GM12891 (cell line): ENCODE measurements around the gene HSDL2.
"Not testable (repeated sequence)": the region's sequence is repeated elsewhere in the genome, so short reads cannot be mapped to it uniquely, and the experiment has no call there.

Experiments
- DNase-seq: peaks from one replicate; pipeline ENCODE4 v3.0.0; 2011; ENCODE audit warnings: low spot score; ENCODE audit not compliant: insufficient read length
- FAIRE-seq: peaks from 2 replicates; lab custom pipeline; 2011; peaks lifted over from hg19 to GRCh38; lab: Jason Lieb, UNC
- PAX5 ChIP-seq: IDR thresholded peaks from 2 replicates; pipeline ENCODE4 v1.6.1; 2011; ENCODE audit warnings: low read length, moderate library complexity, mild to moderate bottlenecking; ENCODE audit not compliant: insufficient read depth, severe bottlenecking
- POLR2A ChIP-seq: IDR thresholded peaks from 2 replicates; pipeline ENCODE4 v1.6.1; 2011; ENCODE audit warnings: low read depth, low read length, control low read depth
- POLR2AphosphoS5 ChIP-seq: IDR thresholded peaks from 2 replicates; pipeline ENCODE4 v1.6.1; 2011; ENCODE audit warnings: low read depth, low read length, control low read depth
- POU2F2 ChIP-seq: IDR thresholded peaks from 2 replicates; pipeline ENCODE4 v1.6.1; 2011; ENCODE audit warnings: low read depth, mild to moderate bottlenecking, control low read depth, low read length, moderate library complexity
- SPI1 ChIP-seq: IDR thresholded peaks from 2 replicates; pipeline ENCODE4 v1.6.1; 2011; ENCODE audit warnings: low read depth, low read length, control low read depth
- TAF1 ChIP-seq: IDR thresholded peaks from 2 replicates; pipeline ENCODE4 v1.6.1; 2011; ENCODE audit warnings: low read depth, low read length, control low read depth

The HSDL2 gene

GRCh38 chr9:112378328-112379176 is 1.4 kb upstream of the HSDL2 start:
- no peak for DNase-seq
- no peak for TF ChIP-seq POLR2A
- TF ChIP-seq PAX5 = no peak
- no peak for FAIRE-seq

GRCh38 chr9:112379177-112380101 is 469 bp upstream of the HSDL2 start:
- 0 out of 2 replicates have a peak, but pooled peaks have one; percentile 56 for TF ChIP-seq TAF1
- no peak; the same call in 1 of the 2 replicates for TF ChIP-seq POU2F2
- TF ChIP-seq POLR2AphosphoS5 = peak; percentile 70
- TF ChIP-seq POLR2A = peak; percentile 75
- no peak for TF ChIP-seq SPI1
- TF ChIP-seq PAX5 = no peak
- DNase-seq = peak; percentile 79
- FAIRE-seq = peak; percentile 88

- FAIRE-seq = no peak
- TF ChIP-seq TAF1 (no peak), POLR2A (peak; percentile 37; the same call in 1 of the 2 replicates), SPI1 (no peak)
- no peak for DNase-seq
Observed at GRCh38 chr9:112380825-112381221, 915 bp downstream of the HSDL2 start.

GRCh38 chr9:112382066-112382465 is 2.2 kb downstream of the HSDL2 start:
- no peak for FAIRE-seq
- peak; percentile 38; the same call in 1 of the 2 replicates for TF ChIP-seq SPI1
- TF ChIP-seq POU2F2 = no peak
- no peak for TF ChIP-seq POLR2AphosphoS5
- TF ChIP-seq PAX5 = no peak
- no peak for DNase-seq

- FAIRE-seq (no peak), DNase-seq (no peak)
- TF ChIP-seq POLR2AphosphoS5 (no peak), POU2F2 (no peak), PAX5 (no peak), POLR2A (no peak), TAF1 (no peak)
Observed at GRCh38 chr9:112382501-112383364, 2.8 kb downstream of the HSDL2 start.

- DNase-seq (no peak), FAIRE-seq (no peak)
- TF ChIP-seq POLR2AphosphoS5 (no peak), POU2F2 (no peak), PAX5 (no peak), POLR2A (no peak), TAF1 (no peak), SPI1 (no peak)
Observed at GRCh38 chr9:112384219-112384618, 4.3 kb downstream of the HSDL2 start.

GRCh38 chr9:112384690-112385089 is 4.8 kb downstream of the HSDL2 start:
- FAIRE-seq (peak; percentile 28), DNase-seq (no peak)
- no peak for TF ChIP-seq POLR2AphosphoS5
- no peak for TF ChIP-seq PAX5
- TF ChIP-seq SPI1 = no peak
- TF ChIP-seq TAF1 = no peak
- no peak for TF ChIP-seq POLR2A
- TF ChIP-seq POU2F2 = no peak

GRCh38 chr9:112387115-112387514 is 7.2 kb downstream of the HSDL2 start:
- DNase-seq (no peak), FAIRE-seq (no peak)
- TF ChIP-seq SPI1 (no peak), POLR2A (no peak), PAX5 (no peak), TAF1 (no peak), POU2F2 (no peak), POLR2AphosphoS5 (no peak)

GRCh38 chr9:112389897-112390296 is 10.0 kb downstream of the HSDL2 start:
- not testable (repeated sequence) for FAIRE-seq, DNase-seq

- not testable (repeated sequence) for FAIRE-seq, DNase-seq
Observed at GRCh38 chr9:112391936-112392560, 12.1 kb downstream of the HSDL2 start.

GRCh38 chr9:112393146-112393545 is 13.2 kb downstream of the HSDL2 start:
- not testable (repeated sequence) for FAIRE-seq, DNase-seq
